AG08396 (cell line): ENCODE measurements around the gene CPT1A.
A peak's percentile ranks its signal among the peaks of the same experiment; 100 is the strongest.

ENCODE experiments used
- DNase-seq: peaks from one replicate; pipeline ENCODE4 v3.0.0; 2012; ENCODE audit warnings: low spot score, mixed read lengths

CPT1A gene

DNA sequence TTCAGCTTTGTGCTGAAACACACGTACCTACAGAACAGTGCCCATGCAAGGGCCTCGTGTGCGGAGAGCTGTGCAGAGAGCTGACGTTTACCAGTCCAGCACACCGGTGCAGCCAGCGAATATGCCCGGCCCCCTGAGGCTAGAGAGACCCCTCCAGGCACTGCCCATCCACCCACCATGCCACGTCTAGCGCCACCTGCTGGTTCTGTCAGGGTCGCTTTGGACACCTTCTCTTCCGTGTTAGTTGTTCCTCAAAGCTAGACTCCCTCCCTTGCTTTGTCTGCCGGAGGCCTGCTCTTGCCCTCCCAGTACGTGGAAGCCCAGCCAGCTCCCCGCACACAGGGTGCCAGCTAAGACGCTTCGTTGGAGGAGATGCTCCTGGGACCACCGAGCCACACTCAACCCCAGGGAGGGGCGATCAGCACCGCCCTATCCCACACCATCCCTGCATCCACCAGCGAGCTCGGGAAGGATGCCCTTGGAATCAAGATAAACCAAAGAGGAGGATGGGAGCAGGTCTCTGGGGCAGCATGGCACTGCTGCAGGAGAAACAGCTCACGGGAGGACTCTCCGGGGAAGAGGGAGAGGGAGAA lies 43.4 kb downstream of the CPT1A start:
- peak; percentile 42 for DNase-seq

- no peak for DNase-seq
Observed at GRCh38 chr11:68796801-68797200, 44.9 kb downstream of the CPT1A start.

- DNase-seq = no peak
Observed at GRCh38 chr11:68792400-68792966, 49.2 kb downstream of the CPT1A start.

DNA sequence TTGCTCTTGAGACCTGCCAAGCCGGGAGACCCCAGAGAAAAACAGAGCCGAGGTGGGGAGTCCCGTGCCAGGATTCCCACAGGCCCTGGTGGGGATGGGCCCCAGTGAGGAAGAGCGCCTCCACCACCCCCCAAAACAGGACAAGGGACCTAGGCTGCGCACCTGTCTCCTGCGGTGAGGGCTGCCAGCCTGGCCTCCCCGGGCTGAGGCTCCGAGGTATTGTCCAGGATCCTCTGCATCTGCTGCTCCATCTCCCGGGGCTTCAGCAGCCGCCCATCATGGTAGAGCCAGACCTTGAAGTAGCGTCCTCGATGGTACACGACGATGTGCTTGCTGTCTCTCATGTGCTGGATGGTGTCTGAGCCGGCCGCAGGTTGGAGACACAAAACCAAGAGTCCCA lies 57.1 kb downstream of the CPT1A start:
- no peak for DNase-seq

- no peak for DNase-seq
Observed at GRCh38 chr11:68783216-68783821, 58.4 kb downstream of the CPT1A start.

- DNase-seq = no peak
Observed at GRCh38 chr11:68782711-68783110, 59.0 kb downstream of the CPT1A start.

DNA sequence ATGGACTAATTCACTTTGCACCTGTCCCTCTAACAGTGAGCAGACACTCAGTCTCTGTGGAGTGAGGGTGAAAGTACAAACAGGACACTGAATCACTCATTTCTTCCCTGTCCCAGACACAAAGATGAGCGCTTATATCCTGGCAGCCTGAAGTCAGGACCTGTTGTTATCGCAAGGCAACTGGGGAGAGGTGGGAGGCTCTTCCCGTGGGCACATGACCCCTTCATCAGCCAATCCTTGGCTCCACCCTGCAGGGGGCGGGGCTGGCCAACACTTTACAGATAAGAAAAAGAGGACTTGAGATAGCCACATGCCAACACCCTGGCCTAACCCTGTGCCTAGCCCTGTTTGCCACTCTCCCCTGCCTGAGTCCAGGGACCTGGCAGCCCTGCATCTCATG lies 60.9 kb downstream of the CPT1A start:
- no peak for DNase-seq

GRCh38 chr11:68778205-68778604 lies 63.5 kb downstream of the CPT1A start:
- no peak for DNase-seq

DNA sequence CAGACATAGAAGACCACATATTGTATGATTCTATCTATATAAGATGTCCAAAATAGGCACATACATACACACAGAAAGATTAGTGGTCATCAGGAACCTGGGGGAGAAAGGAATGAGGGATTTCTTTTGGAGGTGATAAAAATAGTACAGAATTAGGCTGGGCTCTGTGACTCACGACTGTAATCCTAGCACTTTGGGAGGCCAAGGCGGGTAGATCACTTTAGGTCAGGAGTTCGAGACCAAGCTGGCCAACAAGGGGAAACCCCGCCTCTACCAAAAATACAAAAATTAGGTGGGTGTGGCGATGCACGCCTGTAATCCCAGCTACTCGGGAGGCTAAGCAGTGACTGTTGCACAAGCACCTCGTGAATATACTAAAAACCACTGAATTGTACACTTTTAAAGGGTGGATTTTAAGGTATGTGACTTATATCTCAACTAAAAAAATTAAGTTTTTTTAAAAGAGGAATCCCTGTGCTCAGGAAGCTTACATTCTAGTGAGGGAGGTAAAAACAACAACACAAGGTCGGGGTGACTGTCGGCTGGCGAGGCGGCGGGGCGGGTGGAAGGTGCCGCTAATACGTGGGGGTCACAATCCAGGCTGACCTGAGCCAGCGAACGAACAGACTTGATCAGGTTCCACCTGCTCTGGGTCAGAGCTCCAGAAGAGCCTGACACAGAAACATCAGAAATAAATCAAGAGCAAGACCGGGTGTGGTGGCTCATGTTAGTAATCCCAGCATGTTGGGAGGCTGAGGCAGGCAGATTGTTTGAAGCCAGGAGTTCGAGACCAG lies 65.1 kb downstream of the CPT1A start:
- DNase-seq = no peak

DNA sequence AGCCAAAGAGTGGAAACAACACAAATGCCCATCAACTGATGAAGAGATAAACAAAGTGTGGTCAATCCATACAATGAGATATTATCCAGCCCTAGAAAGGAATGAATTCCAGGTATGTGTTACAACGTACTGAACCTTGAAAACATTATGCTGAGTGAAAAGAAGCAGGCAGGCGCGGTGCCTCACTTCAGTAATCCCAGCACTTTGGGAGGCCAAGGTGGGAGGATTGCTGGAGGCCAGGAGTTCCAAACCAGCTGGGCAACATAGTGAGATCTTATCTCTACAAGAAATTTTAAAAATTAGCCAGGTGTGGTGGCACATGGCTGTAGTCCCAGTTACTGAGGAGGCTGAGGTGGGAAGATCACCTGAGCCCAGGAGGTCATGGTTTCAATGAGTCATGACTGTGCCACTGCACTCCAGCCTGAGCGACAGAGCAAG lies 65.7 kb downstream of the CPT1A start:
- DNase-seq = no peak

GRCh38 chr11:68774194-68774585 lies 67.5 kb downstream of the CPT1A start:
- DNase-seq = no peak

GRCh38 chr11:68773521-68774193 lies 68.1 kb downstream of the CPT1A start:
- peak; percentile 46 for DNase-seq

- no peak for DNase-seq
Observed at GRCh38 chr11:68772936-68773335, 68.8 kb downstream of the CPT1A start.

DNA sequence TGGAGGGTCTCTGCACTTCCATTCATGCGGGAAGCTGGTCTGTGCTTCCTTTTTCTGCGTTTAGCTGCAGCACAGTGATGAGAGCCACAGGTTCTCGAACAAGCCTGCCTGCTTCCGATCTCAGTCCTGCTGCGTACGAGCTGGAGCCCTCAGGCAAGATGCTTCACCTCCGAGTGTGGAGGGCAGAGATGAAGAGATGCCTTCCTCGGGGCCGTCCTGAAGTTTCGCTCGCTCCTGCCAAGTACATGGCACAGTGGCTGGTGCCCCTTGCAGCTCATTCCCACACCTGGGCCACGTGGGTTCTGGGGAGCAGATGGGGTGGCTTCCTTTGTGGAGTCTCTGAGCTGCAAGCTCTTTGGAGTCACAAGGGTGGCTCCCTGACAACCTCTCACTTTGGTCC lies 70.9 kb downstream of the CPT1A start:
- no peak for DNase-seq

GRCh38 chr11:68767672-68768071 lies 74.0 kb downstream of the CPT1A start:
- no peak for DNase-seq

DNA sequence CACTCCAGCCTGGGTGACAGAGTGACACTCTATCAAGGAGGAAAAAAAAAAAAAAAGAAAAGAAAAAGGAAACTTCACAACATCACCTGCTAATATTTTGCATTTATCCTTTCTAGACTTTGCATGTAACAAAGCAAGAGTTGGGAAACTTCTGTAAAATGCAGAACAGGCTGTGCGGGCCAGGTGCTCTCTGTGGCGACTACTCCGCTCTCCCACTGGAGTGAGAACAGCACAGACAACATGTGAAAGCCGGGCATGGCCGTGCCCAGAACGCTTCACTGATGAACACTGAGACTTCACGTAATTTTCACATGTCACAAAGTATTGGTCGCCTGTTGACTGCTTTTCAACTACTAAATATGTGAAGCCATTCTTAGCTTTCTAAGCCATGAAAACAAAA lies 74.9 kb downstream of the CPT1A start:
- DNase-seq = no peak

DNA sequence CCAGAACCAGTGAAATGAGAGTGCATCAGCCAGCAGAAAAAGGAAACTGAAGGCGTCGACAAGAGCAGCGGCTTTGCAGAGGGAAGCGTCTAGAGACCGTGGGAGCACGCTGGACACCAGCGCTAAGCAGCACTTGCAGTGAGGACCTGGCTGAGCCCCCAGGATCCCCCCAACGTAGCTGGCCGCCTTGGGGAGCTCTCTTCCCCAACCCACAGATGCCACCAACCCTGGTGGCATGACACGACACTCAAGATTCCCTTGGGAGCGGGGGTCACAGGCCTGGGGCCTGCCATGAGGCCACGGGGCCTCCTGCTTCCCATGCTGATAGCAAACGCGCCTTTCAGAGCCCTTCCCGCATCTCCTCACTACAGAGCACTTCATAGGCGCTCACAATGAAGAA lies 77.0 kb downstream of the CPT1A start:
- DNase-seq = no peak

DNA sequence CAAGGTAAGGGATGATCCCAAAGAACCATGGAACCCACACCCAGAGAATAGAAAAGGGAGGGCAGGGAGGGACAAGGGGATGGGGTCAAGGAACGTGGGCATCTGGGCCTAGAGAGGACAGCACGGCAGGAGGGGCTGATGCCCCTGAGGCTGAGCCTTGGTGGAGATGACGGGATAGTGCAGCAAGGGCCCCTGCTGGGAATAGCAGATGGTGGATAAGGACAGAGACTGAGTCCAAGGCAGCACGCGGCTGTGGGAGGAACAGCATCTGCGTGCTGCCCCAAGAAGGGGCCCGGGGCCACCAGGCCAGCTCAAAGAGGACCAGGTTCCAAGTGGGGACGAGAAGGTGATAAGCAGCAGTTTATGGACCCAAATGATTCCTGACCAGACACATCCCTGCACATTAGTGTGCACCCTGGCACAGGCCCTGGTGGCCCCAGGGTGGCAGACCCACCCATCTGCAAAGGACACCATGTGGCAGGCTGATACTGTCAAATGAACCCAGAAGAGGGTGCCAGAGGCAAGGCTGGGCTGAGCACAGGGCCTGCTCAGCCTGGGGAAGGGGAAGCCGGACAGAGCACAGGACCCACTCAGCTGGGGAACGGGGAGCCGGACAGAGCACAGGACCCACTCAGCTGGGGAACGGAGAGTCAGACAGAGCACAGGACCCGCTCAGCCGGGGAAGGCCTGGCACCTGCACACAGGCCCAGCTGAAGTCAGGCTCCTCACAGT lies 77.6 kb downstream of the CPT1A start:
- no peak for DNase-seq

- DNase-seq = no peak
Observed at GRCh38 chr11:68763181-68763721, 78.5 kb downstream of the CPT1A start.

DNA sequence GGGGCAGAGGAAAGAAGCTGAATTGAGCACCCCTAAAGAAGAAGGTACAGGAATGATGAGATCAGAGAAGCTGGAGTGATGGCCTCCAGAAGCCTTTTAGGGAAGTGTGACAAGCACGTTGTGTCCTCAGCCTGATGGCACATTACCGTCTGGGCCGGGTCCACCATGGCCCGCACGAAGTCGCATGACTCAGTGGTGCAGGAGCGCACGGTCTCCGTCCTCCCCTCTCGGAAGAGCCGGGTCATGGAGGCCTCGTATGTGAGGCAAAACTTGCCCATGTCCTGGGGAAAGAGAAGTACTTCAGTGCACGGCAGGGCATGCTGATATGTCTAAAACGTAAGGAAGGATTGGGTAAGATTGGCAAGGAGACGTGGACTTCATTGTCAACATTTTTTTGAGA lies 79.2 kb downstream of the CPT1A start:
- no peak for DNase-seq

DNA sequence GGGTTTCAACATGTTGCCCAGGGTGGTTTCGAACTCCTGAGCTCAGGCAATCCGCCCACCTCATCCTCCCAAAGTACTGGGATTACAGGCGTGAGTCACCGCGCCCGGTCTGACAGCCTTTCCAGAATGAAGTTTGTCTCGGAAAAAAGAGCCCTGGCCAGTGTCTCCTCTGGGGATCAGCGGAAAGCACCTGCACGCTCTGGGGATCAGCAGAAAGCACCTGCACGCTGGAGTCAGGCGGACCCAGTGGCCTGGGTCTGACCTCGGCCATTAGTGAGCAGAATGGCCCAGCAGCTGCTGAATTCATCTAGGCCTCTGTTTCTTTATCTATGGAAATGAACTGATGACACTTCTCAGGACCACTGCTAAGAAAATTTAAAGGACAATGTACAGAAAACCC lies 79.9 kb downstream of the CPT1A start:
- DNase-seq = no peak

- no peak for DNase-seq
Observed at GRCh38 chr11:68759991-68760390, 81.7 kb downstream of the CPT1A start.
